SK-N-MC (cell line): ENCODE measurements around the gene HTR3B.

ENCODE experiments used
- DNase-seq: peaks from one replicate; pipeline ENCODE4 v3.0.0-alpha.2; 2011; ENCODE audit warnings: low read depth, low spot score
- H3K27ac ChIP-seq: fragments of 200-600 bp; sonication (generic); 2 replicates; pipeline ENCODE4 v1.5.1; 2016; ENCODE audit warnings: mixed run types
- H3K36me3 ChIP-seq: fragments of 200-600 bp; sonication (generic); 2 replicates; pipeline ENCODE4 v1.6.1; 2017; ENCODE audit warnings: antibody characterized with exemption, low read length, mixed read lengths; ENCODE audit not compliant: insufficient read depth
- H3K4me3 ChIP-seq: fragments of 200-600 bp; sonication (generic); 2 replicates; pipeline ENCODE4 v1.5.1; 2016
- H3K9ac ChIP-seq: fragments of 200-600 bp; sonication (generic); 2 replicates; pipeline ENCODE4 v1.8.0; 2017; ENCODE audit warnings: mixed run types, mixed read lengths; ENCODE audit not compliant: insufficient read length
- H3K9me3 ChIP-seq: fragments of 200-600 bp; sonication (generic); 2 replicates; pipeline ENCODE4 v1.6.1; 2017; ENCODE audit warnings: low read depth, mild to moderate bottlenecking, antibody characterized with exemption, low read length, moderate library complexity, mixed read lengths
- EZH2 ChIP-seq: fragments of 200-600 bp; sonication (generic); IDR thresholded peaks from one replicate; pipeline ENCODE4 v1.6.1; 2017; ENCODE audit warnings: antibody characterized with exemption
- FOXP2 ChIP-seq: optimal IDR thresholded peaks from 2 replicates; pipeline ENCODE3; 2011; ENCODE audit warnings: mild to moderate bottlenecking, moderate library complexity; ENCODE audit not compliant: insufficient read depth; ENCODE audit errors: extremely low read length, control extremely low read depth
- POLR2AphosphoS5 ChIP-seq: IDR thresholded peaks from 2 replicates; pipeline ENCODE4 v1.6.1; 2012; ENCODE audit warnings: mild to moderate bottlenecking, low read depth, low read length, borderline replicate concordance

Gene HTR3B

DNA sequence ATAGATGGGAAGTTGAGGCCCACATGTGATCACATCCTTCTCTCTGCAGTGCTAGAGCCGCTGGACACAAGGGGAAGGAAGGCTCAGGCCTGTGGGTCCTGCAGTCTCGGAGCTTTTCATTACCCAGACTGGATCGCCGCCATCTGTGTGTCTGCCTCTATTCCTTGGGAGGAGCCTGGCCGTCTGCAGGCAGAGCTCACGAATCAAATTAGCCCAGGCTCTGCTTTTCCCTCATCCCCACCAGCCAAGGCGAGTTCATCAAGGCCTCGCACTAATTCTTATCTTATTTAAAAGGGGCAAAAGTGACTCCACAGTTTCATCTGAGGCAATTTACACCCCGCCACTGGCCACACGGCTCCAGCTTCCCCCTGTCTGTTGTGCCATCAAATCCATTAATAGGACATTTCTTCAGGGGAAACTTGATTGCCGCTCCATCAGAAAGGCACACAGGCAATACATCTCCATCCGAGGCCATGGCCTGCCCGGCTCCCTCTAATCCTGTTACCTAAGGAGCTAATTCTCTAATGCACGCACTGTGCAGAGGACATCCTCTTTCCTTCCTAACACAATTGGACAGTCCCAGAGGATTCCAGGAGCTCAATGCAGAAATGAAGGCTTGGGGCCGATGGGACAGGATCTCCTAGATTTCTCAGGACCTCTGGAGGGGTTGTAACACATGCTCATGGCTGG is 67.1 kb downstream of the HTR3B start:
- Histone ChIP-seq H3K27ac (no peak overlapping the region), H3K9ac (no peak overlapping the region), H3K9me3 (no peaks in the 10 kb centered on the region), H3K4me3 (no peak overlapping the region), H3K36me3 (no peaks in the 10 kb centered on the region)
- no peak for DNase-seq
- TF ChIP-seq FOXP2, result no peak

DNA sequence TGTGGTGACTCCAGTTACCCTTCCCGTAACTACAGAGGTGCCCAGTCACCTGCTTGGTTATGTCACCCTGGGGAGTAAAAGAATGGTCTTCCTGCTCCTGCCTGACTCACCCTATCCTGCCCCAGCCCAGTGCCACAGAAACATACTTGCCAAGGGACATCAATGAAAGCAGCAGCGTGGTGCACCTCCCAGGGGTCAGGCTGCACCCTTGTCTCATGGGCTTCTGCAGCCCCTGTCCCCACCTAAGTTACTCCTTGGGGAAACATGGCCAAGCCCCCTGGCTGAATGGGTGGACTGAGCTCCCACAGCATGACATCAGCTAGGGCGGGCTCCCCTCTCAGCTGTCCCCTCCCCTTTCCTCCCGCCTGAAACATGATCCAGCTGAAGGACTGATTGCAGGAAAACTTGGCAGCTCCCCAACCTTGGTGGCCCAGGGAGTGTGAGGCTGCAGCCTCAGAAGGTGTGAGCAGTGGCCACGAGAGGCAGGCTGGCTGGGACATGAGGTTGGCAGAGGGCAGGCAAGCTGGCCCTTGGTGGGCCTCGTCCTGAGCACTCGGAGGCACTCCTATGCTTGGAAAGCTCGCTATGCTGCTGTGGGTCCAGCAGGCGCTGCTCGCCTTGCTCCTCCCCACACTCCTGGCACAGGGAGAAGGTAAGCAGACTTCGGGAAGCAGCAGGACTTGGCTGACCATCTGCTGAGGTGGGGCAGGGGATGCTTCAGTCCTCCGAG is 70.3 kb downstream of the HTR3B start, which contains the start of gene HTR3A:
Gene HTR3A, plus strand, starts transcription at position 368 of the 730 bp plus-strand sequence. Its CDS starts 218 bp downstream, at position 586.
- Histone ChIP-seq H3K27ac (no peak within 1 kb of the TSS), H3K36me3 (no peaks in the 10 kb centered on the region), H3K9ac (no peak within 1 kb of the TSS), H3K9me3 (no peaks in the 10 kb centered on the region), H3K4me3 (no peak within 1 kb of the TSS)
- DNase-seq, result no peak
- no peak for TF ChIP-seq EZH2
- no peak for TF ChIP-seq POLR2AphosphoS5
- no peak for TF ChIP-seq FOXP2

DNA sequence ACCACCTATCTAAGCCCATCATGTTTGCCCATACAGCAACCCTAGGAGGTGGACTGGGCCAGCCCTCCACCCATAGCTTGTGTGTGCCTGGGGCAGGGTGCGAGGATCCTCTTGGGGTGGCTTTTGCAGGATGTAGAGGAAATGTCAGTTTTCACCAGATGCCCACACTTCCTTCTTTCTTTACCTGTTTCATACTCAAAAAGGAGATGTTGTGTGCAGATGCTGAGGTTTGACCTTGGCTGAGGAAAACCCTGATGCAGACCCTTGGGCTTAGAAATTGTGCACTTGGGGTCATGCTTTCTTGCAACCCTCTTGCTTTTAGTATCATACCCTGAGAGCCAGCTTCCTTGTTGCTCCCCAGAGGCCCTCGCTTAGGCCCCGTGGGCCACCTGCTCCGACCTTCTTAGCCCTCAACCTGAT is 72.5 kb downstream of the HTR3B start:
- no peaks in the 10 kb centered on the region for H3K9me3 ChIP-seq
- H3K4me3 ChIP-seq, result no peak overlapping the region
- no peaks in the 10 kb centered on the region for H3K36me3 ChIP-seq
- no peak overlapping the region for H3K9ac ChIP-seq
- DNase-seq, result no peak
- H3K27ac ChIP-seq, result no peak overlapping the region
- TF ChIP-seq POLR2AphosphoS5 (no peak), FOXP2 (no peak), EZH2 (no peak)

DNA sequence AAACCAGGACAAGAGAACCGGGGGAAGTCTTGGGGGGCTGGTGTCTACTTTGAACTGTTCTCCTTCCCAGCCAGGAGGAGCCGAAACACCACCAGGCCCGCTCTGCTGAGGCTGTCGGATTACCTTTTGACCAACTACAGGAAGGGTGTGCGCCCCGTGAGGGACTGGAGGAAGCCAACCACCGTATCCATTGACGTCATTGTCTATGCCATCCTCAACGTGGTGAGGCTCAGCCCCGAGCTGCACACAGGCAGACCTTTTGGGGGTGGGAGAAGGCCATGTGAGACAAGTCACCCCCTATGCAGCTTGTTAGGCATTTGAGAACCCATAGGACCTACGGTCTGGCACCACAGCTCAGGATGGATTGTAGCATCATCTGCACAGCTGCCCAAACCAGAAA is 73.1 kb downstream of the HTR3B start:
- no peak overlapping the region for H3K27ac ChIP-seq
- no peak for TF ChIP-seq POLR2AphosphoS5
- TF ChIP-seq EZH2, result no peak
- no peak for TF ChIP-seq FOXP2
- no peak for DNase-seq
- H3K9ac ChIP-seq, result no peak overlapping the region
- H3K36me3 ChIP-seq, result no peaks in the 10 kb centered on the region
- H3K9me3 ChIP-seq, result no peaks in the 10 kb centered on the region
- no peak overlapping the region for H3K4me3 ChIP-seq

DNA sequence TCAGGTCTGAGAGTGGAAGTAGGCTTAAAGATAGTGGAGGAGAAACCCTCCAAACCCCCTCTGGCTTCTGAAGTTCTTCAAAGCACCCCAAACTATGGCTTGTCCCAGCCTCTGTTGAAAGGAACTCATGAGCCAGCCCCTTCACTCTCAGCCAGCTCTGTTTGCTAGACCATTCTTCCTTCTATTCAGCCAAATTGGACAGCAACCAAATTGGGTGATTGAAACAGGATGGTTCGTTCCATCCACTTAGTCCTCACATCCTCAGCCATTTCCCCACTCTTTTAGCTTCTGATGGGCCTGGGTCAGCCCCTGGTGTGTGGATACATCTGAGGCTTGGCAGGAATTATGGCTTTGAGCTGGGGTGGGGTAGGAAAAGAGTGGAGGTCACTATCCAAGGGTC is 74.8 kb downstream of the HTR3B start:
- Histone ChIP-seq H3K4me3 (no peak overlapping the region), H3K36me3 (no peaks in the 10 kb centered on the region), H3K9ac (no peak overlapping the region), H3K27ac (no peak overlapping the region), H3K9me3 (no peaks in the 10 kb centered on the region)
- DNase-seq, result no peak
- TF ChIP-seq EZH2, result no peak
- TF ChIP-seq FOXP2, result no peak
- no peak for TF ChIP-seq POLR2AphosphoS5

DNA sequence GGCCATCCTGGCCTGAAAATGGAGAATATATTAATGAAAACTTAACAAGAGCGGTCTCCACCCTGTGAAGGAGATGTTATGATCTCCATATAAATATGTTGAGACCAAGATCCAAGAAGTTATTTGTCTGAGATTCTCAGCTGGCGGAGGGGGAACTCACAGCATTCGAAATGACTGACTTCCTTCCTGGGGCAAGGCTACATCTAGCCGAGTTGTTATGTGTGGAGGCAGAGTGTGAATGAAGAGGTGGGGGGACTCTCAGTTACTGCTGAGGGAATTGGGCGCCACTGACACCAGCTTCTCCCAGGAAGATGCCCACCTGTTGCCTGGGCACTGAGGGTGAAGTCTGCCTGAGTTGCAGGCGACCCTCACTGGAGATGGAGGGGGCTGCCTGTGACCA is 76.2 kb downstream of the HTR3B start:
- TF ChIP-seq EZH2 (no peak), POLR2AphosphoS5 (no peak), FOXP2 (no peak)
- no peak for DNase-seq
- H3K4me3 ChIP-seq, result no peak overlapping the region

DNA sequence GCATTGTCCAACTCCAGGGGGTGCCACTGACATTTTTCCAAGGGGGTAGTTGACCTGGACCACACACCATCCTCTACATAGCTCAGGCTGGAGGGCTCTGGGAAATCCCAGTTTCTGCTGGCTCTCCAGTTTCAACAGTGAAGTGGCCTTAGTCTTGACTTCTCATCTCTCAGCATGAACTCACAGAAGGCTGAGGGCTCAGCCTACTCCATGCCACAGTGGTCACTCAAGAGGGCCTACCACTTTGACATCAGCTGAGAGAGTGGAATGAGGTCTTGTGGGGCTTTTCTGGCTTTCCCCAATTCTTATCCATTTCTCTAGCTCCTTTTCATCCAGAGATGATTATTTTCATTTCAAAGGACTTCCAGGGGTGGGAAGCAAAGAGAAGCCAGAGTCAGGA is 77.7 kb downstream of the HTR3B start:
- no peak for DNase-seq
- TF ChIP-seq FOXP2 (no peak), EZH2 (no peak), POLR2AphosphoS5 (no peak)
- no peak overlapping the region for H3K9ac ChIP-seq

More for the DNA sequence above, 76.2 kb downstream of the HTR3B start:
- no peak overlapping the region for H3K9ac ChIP-seq
- H3K27ac ChIP-seq, result no peak overlapping the region
- H3K9me3 ChIP-seq, result no peaks in the 10 kb centered on the region
- H3K36me3 ChIP-seq, result no peaks in the 10 kb centered on the region

DNA sequence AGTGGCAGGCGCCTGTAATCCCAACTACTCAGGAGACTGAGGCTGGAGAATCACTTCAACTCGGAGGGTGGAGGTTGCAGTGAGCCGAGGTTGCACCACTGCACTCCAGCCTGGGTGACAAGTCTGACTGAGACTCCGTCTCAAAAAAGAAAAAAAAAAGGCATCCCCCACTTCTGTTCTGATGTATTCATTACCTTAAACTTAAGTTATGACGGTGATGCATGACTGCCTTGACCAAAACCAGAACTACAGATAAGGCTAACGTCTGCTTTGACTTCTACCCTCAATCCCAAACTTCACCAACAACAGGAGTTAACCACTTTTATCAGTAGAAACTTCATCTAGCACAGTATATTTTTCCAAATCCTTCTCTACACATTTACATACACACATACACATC is 80.2 kb downstream of the HTR3B start:
- Histone ChIP-seq H3K27ac (no peak overlapping the region), H3K36me3 (no peaks in the 10 kb centered on the region), H3K9ac (no peak overlapping the region), H3K4me3 (no peak overlapping the region), H3K9me3 (no peaks in the 10 kb centered on the region)
- TF ChIP-seq POLR2AphosphoS5 (no peak), EZH2 (no peak), FOXP2 (no peak)
- no peak for DNase-seq

More for the DNA sequence above, 77.7 kb downstream of the HTR3B start:
- Histone ChIP-seq H3K27ac (no peak overlapping the region), H3K36me3 (no peaks in the 10 kb centered on the region), H3K9me3 (no peaks in the 10 kb centered on the region), H3K4me3 (no peak overlapping the region)
